ENCODE data around the gene CCDC171.

The CCDC171 gene

DNA sequence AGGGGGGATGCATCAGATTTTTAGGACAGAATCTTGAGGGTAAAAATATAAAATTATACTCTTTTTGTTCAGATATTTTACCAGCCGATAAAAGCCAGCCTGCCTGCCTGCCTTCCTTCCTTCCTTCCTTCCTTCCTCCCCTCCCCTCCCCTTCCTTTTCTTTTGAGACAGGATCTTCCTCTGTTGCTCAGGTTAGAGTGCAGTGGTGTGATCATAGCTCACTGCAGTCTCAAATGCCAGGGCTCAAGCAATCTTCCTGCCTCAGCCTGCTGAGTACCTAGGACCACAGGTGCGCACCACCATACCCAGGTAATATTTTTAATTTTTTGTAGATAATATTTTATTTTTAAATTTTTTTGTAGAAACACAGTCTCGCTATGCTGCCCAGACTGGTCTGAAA lies 330.0 kb downstream of the CCDC171 start:
- DNase-seq (ENCODE audit: low spot score): no peak

DNA sequence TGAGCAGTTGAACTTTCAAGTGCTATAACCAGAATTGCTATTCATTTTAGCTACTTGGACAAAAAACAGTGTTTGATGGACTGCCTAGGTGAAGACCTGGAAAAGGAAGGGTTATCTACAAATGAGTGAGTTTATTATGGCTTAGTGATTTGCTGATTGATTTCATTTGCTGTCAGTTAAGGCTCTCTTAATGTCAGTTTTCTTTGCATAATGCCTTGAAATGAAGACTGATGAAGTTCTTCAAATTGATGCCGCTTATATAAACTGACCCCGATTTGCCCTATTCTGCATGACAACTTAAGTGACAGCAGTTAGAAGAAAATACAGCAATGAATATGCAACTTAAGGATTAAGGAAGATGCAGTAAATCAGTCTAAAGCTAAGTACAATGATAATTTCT lies 332.6 kb downstream of the CCDC171 start:
- DNase-seq (ENCODE audit: low spot score): no peak

DNA sequence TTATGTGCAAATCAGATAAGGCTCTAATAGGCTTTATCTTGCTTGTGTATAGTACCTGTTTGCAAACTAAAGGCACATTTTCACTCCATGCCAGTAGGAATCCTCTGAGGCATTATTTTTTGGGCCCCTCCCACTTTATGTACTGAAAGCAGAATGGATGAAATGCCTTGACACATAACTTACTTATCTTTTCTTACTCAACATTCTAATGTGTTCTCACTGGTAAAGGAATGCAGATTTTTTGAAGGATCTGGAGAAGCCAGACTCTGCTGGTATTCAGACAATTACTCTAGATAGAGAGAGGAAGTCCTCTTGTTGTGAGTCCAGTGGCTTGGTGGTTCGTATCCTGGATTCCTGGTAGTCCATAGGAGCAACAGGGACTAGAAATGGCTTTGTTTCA lies 336.7 kb downstream of the CCDC171 start:
- DNase-seq (ENCODE audit: low spot score): no peak

DNA sequence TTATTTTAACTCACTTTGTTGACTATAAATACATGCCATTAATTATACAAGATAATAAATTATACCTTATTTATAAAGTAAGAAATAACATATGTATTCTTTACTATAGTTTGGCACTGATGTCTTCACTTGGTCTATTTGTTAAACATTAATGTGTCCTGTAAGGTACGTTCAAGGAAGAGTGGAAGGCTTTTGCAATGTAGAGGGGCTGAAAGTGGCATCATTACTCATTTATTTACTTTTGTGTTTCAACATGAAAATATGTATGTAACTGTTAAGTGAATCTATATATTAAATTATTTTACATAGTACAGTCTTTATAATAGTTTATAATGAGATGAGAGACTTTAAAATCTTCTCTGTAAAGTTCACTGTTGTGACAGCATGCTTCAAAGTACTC lies 348.7 kb downstream of the CCDC171 start:
- DNase-seq (ENCODE audit: low spot score): no peak

DNA sequence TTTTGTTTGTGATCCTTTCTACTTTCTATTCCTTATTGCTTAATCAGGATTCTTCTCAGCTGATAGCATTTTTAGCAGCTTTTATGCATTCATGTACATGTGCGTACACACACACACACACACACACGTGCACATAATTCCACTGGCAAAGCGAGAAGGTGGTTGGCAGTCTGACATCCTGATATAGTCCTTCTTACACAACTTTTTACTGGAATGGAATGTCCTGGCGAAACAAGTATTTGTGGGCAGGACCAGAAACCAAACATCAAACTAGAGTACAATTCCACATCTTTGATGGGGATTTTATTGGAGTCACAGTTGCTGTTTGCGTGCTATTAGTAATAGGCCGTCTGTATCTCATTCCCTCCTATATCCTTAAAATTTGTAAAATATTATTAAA lies 356.5 kb downstream of the CCDC171 start:
- no peak for DNase-seq (ENCODE audit: low spot score)

DNA sequence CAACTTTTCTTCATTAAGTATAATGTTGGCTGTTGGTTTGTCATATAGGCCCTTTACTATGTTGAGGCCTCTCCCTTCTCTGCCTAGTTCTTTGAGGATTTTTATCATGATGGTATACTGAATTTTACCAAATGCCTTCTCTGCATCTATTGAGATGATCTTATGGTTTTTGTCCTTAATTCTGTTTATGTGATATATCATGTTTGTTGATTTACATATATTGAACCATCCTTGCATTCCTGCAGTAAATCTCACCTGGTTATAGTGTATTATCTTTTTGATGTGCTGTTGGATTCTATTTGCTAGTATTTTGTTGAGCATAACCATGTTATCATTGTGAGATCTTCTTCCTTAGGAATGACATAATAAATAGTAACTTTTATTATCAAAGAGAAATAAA lies 362.9 kb downstream of the CCDC171 start:
- no peak for DNase-seq (ENCODE audit: low spot score)

DNA sequence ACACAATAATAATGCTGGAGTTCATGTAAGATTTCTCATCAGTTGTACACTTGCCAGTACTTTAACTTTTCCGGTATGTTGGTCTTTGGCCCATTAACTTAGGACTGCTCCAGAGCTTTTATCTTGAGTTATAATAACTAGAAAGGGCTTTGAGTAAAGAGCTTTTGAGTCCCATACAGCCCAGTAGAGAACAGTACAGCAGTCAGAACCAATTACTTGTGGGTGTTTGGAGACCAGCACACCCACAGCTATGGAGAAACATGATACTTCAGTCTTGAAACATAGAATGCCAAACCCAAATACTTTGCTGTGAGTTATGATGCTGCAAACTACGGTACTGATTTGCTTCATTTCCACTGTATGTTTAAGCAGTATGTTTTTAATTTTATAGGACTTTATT lies 374.3 kb downstream of the CCDC171 start:
- DNase-seq (ENCODE audit: low spot score): no peak

DNA sequence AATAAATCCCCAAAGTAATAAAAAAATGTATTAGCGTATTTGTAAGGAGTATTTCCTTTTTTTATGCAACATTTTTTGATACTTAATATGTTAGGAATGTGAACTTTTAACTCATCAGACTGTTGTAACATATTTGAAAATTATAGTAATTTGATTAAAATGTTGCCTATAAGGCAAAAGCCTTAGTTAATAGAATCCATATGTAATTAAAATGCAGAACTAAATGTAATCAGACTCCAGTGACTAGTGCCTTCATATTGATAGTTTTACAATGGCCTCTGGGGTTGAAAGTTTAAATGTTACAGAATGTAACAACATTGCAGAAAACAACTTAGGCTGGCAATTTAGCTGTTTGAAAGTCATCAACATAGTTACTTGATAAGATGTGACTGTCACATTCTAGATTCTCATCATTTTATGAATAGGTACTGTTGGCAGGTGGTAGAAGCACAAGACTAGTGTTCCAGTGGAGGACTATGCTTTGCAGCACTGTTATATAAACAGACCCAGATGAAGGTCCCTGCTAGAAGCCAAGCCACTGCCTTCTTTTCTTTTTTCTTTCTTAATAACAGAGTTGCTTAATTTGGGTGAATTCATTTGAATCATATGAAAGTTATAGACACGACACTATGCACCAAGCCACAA lies 382.9 kb downstream of the CCDC171 start:
- DNase-seq (ENCODE audit: low spot score): no peak

DNA sequence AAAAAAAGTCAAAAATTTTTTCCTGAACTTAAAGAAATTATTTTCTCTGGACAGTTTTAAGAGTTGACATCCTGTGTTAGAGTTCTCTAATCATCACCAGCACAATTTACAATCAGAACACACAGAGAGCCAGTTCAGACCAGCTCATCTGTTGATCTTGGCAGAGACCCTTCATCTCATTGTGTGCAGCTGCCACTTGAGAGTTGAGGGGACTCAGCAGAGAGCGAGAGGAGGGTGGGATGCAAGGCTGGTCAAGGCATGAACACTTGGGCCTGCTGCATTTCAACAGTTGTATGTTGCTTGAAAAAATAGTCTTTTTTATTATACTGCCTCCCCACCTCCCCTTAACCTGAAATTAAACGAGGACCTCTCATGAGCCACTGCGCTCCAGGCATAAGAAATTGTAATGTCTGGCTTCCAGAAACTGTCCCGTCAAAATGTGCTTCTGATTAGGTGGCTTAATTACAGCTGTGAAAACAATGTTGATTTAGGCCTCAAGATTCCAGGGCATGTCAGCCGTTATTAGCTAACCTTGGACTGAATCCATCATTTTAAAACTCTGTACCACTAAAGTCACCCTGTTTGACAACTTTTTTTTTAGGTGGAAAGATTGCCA lies 383.6 kb downstream of the CCDC171 start:
- no peak for DNase-seq (ENCODE audit: low spot score)

DNA sequence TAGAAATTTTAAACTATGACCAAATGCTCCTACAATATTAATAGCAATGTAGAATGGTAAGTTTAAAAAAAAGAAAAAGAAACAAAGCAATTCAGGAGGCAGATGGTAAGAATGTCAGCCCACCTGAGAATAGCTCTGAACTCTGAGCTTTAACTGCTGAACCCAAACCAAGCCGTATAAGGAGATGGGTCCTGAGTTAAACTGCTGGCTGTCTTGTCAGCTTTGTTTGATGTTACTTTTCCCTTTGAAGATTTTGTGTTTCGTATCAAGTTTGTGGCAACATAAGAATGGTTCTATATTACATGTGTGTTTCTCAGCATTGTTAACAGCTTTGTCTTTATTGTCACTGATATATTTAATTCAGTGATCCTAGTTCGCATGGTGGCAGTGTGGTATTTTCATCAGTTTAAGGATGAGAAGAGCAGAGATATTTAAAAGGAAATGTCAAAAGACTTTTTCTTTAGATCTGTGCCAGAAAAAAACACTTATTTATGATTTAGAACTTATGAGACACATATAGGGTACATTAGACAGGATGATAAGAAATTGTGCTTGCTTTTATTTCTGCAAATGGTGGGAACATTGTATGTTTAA lies 390.1 kb downstream of the CCDC171 start:
- DNase-seq (ENCODE audit: low spot score): no peak

DNA sequence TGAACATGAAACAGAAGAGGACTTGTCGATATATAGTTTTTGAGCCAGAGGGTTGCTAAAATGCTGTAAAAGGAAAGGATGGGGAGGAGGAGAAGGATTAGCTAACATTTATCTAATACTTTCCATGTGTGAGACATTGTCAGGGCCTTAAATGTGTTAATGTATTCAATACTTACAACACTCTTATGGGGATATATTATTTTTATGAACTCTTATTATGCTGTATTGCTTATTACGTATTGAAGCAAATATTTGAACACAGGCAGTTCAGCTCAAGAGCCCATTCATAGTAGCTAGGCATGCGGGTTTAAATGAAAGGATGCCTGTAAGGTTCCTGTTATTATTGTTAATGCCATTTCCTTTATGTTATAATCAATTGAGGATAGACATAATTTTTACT lies 391.5 kb downstream of the CCDC171 start:
- DNase-seq (ENCODE audit: low spot score): no peak

DNA sequence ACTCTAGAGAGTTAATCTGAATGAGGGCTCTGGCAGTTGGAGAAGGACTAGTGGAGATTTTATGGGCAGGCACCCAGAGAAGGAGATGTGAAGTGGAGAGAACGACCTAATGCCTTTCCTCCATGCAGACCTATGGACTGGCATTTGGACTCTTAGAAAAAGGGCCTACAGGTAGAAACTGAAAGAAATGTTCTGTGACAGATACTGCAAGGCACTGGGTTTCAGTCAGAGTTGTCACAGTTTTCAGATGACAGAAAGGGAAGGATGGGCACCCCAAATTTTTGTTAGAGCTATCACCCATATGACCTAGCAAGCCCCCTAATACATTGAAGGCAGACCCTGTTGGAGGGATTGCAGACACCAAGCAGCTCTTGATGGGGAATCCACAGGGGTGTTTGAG lies 406.8 kb downstream of the CCDC171 start:
- no peak for DNase-seq (ENCODE audit: low spot score)

DNA sequence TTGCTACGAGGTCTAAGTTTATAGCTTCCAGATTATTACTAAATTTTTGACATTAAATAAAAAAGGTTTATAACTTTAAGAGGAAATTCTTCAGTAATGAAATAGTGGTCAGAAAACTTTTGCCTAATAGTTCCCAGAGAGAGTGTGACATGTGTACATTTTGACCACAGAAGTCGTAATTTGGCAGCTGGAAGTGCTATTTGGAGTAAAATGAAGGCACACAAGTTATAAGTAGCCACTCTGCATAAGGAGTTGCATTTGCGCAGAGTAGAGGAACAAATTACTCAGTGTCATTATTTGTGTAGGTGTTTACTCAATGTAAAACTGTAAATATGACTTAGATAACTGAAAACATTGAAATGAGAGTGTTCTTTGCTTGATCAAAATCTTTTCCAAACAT lies 408.4 kb downstream of the CCDC171 start:
- no peak for DNase-seq (ENCODE audit: low spot score)

DNA sequence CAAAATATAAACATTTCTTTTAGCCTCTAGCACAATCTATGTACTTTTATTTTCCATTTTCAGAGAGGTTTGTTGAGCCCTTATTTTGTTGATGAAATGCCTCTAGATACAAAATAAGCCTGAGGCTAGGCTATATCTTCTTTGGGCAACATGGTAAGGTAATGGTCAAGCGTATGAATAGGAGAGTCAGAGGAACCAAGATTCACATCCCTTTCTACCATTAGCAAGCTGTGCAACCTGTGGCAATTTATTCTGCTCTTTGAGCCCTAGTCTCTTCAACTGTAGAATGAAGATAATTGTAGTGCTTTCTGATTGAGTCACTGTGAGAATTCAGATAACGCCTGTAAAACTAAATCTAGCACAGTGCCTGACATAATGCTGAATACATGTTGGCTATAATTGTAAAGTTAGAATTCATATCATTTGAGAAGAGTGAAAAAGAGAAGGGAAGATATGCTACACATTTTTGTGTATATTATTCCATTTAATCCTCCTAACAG lies 412.5 kb downstream of the CCDC171 start:
- no peak for DNase-seq (ENCODE audit: low spot score)

DNA sequence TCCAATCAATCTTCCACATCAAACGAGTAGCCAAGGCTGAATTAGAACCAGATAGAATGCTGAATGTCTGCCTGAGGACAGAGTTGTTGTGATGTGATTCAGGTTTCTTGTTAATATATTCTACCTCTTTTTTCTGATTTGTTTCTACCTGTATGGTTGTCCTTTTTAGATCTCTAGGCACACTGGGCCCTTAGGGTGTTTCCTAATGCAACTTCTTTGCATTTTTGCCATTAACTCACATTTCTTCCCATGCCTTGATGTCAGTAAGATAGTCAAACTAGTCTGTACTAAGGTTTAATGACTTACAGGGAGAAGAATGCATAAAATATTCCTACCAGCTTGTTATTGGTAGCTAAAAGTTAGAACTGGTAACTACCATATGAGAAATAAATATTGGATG lies 413.6 kb downstream of the CCDC171 start:
- no peak for DNase-seq (ENCODE audit: low spot score)

DNA sequence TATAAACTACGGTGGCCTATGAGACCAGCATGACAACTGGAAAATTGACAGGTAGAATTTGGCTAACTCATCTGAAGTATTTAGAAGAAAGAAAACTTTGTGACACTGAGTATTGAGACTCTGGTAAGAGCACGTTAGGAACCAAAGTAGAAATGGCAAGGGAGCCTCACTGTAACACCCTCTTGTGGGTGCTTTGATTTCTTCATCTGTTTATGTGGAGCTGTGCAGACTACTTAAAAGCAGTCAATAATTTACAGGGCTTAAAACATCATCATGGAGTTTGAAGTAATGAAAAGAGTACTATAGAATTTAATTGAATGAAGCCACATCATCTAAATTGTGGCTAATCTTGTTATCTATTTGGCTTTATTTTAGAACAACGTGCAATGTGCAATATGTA lies 414.2 kb downstream of the CCDC171 start:
- no peak for DNase-seq (ENCODE audit: low spot score)

DNA sequence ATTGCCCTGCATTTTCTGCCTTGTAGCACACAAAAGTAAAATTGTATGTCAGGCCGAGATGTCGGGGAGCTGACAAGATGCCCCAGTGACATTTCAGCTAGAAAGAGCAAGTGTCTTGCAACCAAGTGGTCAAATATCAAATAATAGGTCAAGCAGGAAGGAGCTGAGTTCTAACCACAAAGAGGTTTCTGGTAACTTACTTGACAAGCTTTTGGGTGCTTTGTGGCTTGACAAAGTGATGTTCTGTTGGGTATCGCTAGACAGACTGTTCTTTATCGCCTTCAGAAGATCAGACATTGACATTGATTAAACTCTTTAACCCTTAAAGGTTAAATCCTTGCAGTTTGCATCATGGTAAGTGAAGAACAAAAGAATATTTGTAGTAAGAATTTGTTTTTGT lies 419.9 kb downstream of the CCDC171 start:
- no peak for DNase-seq (ENCODE audit: low spot score)

DNA sequence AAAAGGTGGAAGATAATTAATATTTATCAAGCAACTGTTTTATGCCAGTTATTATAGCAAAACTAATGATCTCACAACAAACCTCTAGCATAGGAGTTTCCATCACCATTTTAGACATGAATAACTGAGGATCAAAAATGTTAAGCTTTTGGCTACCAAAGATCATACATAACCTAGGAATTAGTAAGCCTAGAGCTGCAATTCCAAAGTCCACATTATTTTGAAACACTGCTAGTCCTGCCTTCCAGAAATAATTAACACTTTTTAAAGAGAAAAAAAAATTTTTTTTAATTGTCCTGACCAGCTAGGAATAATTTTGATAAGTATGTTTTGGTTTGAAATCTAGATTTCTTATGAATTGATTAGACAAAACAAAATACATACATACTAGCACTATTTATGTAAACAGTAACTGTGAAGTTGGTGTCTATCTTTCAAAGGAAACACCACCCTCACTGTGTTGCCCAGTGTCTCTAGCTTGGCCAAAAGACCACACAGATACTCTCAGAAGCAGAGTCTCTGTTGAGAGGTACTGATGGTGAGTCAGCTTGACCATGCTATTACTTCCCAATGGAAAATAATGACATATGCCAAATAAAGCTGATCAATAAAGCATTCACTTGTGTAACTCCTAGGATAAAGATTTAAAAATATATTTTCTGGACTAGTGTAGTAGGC lies 422.4 kb downstream of the CCDC171 start:
- no peak for DNase-seq (ENCODE audit: low spot score)

DNA sequence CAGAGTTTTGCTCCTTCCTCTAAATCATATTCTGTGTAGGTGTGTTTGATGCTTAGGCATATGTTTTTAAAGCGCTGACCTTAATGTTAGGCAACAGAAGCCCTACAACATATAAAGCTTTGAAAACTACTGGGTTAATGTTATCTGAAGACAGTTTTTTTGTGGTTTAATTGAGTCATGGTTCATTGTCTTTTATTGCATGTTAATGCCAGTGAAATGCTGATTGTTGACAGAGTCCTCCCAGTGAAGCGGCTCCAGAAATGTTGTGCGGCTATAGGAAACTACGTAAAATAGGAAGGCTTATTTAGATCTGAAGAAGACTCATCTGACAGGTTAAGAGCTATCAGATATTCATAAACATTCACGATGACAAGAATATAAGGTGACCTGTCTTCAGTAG lies 424.6 kb downstream of the CCDC171 start:
- no peak for DNase-seq (ENCODE audit: low spot score)

DNA sequence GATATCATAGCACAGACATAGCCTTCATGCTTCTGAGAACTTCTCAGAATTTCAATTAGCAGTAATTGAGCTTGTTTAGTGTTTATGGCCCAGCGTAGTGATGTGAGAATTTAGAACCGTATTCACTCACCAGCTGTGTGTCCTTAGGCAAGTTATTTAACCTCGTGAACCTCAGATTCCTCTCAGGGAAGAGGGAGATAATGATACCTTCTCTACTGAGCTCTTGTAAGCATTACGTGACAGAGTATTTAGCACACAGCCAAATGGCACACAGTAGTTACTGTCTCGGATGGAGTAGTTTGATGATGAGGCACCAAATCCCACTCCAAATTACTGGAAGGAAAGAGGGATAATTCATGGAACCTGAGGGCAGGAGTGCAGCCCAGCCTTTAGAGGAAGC lies 429.3 kb downstream of the CCDC171 start:
- no peak for DNase-seq (ENCODE audit: low spot score)

DNA sequence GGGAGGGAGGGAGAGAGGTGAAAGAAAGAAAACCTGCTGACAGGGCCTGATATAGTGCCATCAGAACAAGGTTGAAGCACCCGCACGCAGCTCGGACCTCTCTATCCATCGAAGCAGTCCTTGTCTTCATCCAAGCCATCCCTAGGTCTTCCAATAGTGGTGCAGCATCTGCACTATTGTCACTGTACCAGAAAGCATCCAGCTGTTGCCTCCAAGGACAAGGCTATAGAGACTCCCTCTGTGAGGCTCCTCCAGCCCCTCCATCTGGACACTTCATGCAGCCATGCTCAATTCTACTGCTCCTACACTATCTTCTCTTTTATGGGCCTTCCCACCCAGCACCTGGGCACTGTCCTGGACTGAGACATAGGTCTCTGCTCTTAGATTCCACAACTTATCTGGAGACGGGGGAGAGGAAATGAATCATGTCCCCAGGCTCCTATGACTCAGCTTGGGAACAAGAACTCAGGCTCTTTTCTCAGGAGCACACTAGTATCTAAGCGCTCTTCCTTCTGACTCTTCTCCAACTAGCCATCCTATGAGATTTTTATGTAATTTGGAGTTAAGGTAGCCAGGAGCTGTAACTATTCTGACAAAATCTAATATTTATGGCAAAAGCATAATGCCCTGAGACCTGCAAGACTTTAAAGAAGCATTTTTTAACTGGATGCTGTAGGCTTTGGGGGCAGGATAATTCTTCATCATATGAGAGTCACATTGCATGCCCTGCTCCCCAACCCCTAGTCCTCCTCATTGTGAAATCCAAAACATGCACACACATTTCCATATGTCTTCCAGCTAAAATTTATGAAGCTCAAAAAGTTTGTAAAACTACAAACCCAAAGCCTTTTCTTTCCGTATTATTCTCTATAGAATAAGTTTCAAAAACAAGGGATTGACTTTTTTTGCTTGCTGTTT lies 446.8 kb downstream of the CCDC171 start:
- DNase-seq (ENCODE audit: low spot score): no peak

DNA sequence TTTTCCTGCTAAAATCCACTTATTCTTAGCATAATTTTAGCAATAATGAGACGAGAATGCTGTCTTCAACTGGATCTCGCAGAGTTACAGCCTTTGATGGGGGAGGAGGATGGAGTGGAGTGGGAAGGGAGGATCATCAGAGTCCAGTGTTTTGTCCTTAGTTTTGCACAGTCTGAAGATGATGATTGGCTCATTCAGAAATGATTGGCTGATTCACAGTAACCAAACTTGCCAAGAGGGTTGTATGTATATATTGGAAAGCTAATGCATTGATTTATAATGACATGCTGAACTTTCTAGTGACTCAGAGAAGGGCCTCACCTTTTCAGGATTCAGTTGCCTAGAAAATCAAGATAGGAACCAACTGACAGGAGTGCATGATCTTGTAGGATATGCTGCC lies 448.0 kb downstream of the CCDC171 start:
- DNase-seq (ENCODE audit: low spot score): no peak

All from HuH-7.5 (cell line).